Measurements from ENCODE around the gene CENPO. TPM values are rescaled to one million over a fixed set of nuclear protein-coding genes. Genes with fewer than 3 reads are reported as not detected.

CENPO gene
- total RNA-seq, 2 experiments from 2014 or later = 3.4 to 3.5 TPM

GRCh38 chr2:24853046-24853445 is 59.8 kb downstream of the CENPO start:
- H3K9me3 Mint-ChIP-seq = no peaks in the 10 kb centered on the region
- Histone ChIP-seq H3K27ac (ENCODE audit: low read depth in 1 of 2, low read length in 2 of 2) (no peak overlapping the region), H3K27me3 (ENCODE audit: control insufficient read depth in 1 of 2, insufficient read depth in 2 of 2, low read length in 2 of 2) (no peaks in the 10 kb centered on the region), H3K4me3 (ENCODE audit: low read length) (no peak overlapping the region), H3K36me3 (ENCODE audit: insufficient read depth, low read length) (peaks cover 3% of the 10 kb centered on the region), H3K9me3 (ENCODE audit: control insufficient read depth in 1 of 2, insufficient read depth in 1 of 2, low read length in 2 of 2) (peaks cover 0 to 19% of the 10 kb centered on the region in 2 experiments), H3K4me1 (ENCODE audit: insufficient read depth, low read length) (no peaks in the 10 kb centered on the region)
- ATAC-seq (ENCODE audit: poor library complexity) (no peak), DNase-seq (no peak)
- no peak overlapping the region for H3K4me3 Mint-ChIP-seq
- TF ChIP-seq CTCF (IDR thresholded peaks at IDR 0.05) = no peak
- H3K27me3 Mint-ChIP-seq = no peaks in the 10 kb centered on the region
- no peaks in the 10 kb centered on the region for H3K36me3 Mint-ChIP-seq (ENCODE audit: low read depth)
- H3K27ac Mint-ChIP-seq = no peak overlapping the region
- CTCF ChIA-PET = no interaction called here
- no peaks in the 10 kb centered on the region for H3K4me1 Mint-ChIP-seq (ENCODE audit: low read depth)
- POLR2A ChIA-PET = no interaction called here
- intact Hi-C loops (cut with DNase I, micrococcal nuclease) = no loop called here

- ATAC-seq (ENCODE audit: poor library complexity) (no peak), DNase-seq (no peak)
- peaks cover 3% of the 10 kb centered on the region for H3K36me3 ChIP-seq (ENCODE audit: insufficient read depth, low read length)
- H3K36me3 Mint-ChIP-seq (ENCODE audit: low read depth) = no peaks in the 10 kb centered on the region
- POLR2A ChIA-PET = no interaction called here
- H3K27me3 Mint-ChIP-seq = no peaks in the 10 kb centered on the region
- H3K4me3 Mint-ChIP-seq = no peak overlapping the region
- H3K27me3 ChIP-seq (ENCODE audit: control insufficient read depth in 1 of 2, insufficient read depth in 2 of 2, low read length in 2 of 2) = no peaks in the 10 kb centered on the region
- intact Hi-C loops (cut with DNase I, micrococcal nuclease) = no loop called here
- no peaks in the 10 kb centered on the region for H3K9me3 Mint-ChIP-seq
- CTCF ChIA-PET = no interaction called here
- no peak for TF ChIP-seq CTCF (IDR thresholded peaks at IDR 0.05)
- H3K4me3 ChIP-seq (ENCODE audit: low read length) = no peak overlapping the region
- H3K4me1 ChIP-seq (ENCODE audit: insufficient read depth, low read length) = no peaks in the 10 kb centered on the region
- no peaks in the 10 kb centered on the region for H3K4me1 Mint-ChIP-seq (ENCODE audit: low read depth)
- peaks cover 0 to 11% of the 10 kb centered on the region in 2 experiments for H3K9me3 ChIP-seq (ENCODE audit: control insufficient read depth in 1 of 2, insufficient read depth in 1 of 2, low read length in 2 of 2)
- H3K27ac Mint-ChIP-seq = no peak overlapping the region
- no peak overlapping the region for H3K27ac ChIP-seq (ENCODE audit: low read depth in 1 of 2, low read length in 2 of 2)
Observed at GRCh38 chr2:24853996-24854395, 60.8 kb downstream of the CENPO start.

GRCh38 chr2:24855022-24855622 is 61.9 kb downstream of the CENPO start:
- ATAC-seq (ENCODE audit: poor library complexity) (no peak), DNase-seq (no peak)
- Histone ChIP-seq H3K4me3 (ENCODE audit: low read length) (no peak overlapping the region), H3K27ac (ENCODE audit: low read depth in 1 of 2, low read length in 2 of 2) (no peak overlapping the region), H3K27me3 (ENCODE audit: control insufficient read depth in 1 of 2, insufficient read depth in 2 of 2, low read length in 2 of 2) (no peaks in the 10 kb centered on the region), H3K9me3 (ENCODE audit: control insufficient read depth in 1 of 2, insufficient read depth in 1 of 2, low read length in 2 of 2) (peaks cover 0 to 4% of the 10 kb centered on the region in 2 experiments), H3K36me3 (ENCODE audit: insufficient read depth, low read length) (peaks cover 3% of the 10 kb centered on the region), H3K4me1 (ENCODE audit: insufficient read depth, low read length) (no peaks in the 10 kb centered on the region)
- no peaks in the 10 kb centered on the region for H3K9me3 Mint-ChIP-seq
- H3K27ac Mint-ChIP-seq = no peak overlapping the region
- intact Hi-C loops (cut with DNase I, micrococcal nuclease) = no loop called here
- no peaks in the 10 kb centered on the region for H3K36me3 Mint-ChIP-seq (ENCODE audit: low read depth)
- ChIA-PET CTCF (no interaction called here), POLR2A (no interaction called here)
- TF ChIP-seq CTCF (IDR thresholded peaks at IDR 0.05) = no peak
- no peak overlapping the region for H3K4me3 Mint-ChIP-seq
- H3K27me3 Mint-ChIP-seq = no peaks in the 10 kb centered on the region
- H3K4me1 Mint-ChIP-seq (ENCODE audit: low read depth) = no peaks in the 10 kb centered on the region

All from CD4-positive, alpha-beta T cell (primary cell).